Mesothelial cell of epicardium (in vitro differentiated cells): Measurements from ENCODE around the gene PAPSS1. TPM values are rescaled to one million over a fixed set of nuclear protein-coding genes. Genes with fewer than 3 reads are reported as not detected.
A peak's percentile ranks its signal among the peaks of the same experiment; 100 is the strongest.

Experiments
- DNase-seq, 2 experiments: peaks; one replicate each; pipeline ENCODE4 v3.0.0; 2021; ENCODE audit warnings: low spot score in 2 of 2; ENCODE audit not compliant: unreplicated experiment in 2 of 2
- H3K27ac Mint-ChIP-seq: 2 replicates; pipeline ENCODE4 v1.8.0; 2021; ENCODE audit warnings: mixed read lengths
- H3K27me3 Mint-ChIP-seq: 2 replicates; pipeline ENCODE4 v1.8.0; 2021; ENCODE audit warnings: low read depth, mixed read lengths
- H3K36me3 Mint-ChIP-seq: 2 replicates; pipeline ENCODE4 v1.8.0; 2021; ENCODE audit warnings: mixed read lengths
- H3K4me1 Mint-ChIP-seq: 2 replicates; pipeline ENCODE4 v1.8.0; 2021; ENCODE audit warnings: mixed read lengths
- H3K4me3 Mint-ChIP-seq: 2 replicates; pipeline ENCODE4 v1.8.0; 2021; ENCODE audit warnings: mild to moderate bottlenecking, moderate library complexity, mixed read lengths
- H3K9me3 Mint-ChIP-seq: 2 replicates; pipeline ENCODE4 v1.8.0; 2021; ENCODE audit warnings: mixed read lengths
- CTCF ChIP-seq: fragments of 200-600 bp; sonication (generic); IDR thresholded peaks from one replicate; pipeline ENCODE4 v1.5.0; 2021; ENCODE audit warnings: antibody characterized with exemption; ENCODE audit not compliant: unreplicated experiment
- total RNA-seq: library from RNA; stranded (reverse); gene quantifications from 3 replicates; pipeline ENCODE4 v1.2.1, GENCODE V29; 2021

Gene PAPSS1
- total RNA-seq, 1 donor from 2014 or later, result 76.1 TPM

GRCh38 chr4:107682306-107682705, 37.7 kb downstream of the PAPSS1 start:
- TF ChIP-seq CTCF, result no peak
- Mint-ChIP-seq H3K4me1 (no peaks in the 10 kb centered on the region), H3K27me3 (no peaks in the 10 kb centered on the region), H3K4me3 (no peak overlapping the region), H3K36me3 (peaks cover 62% of the 10 kb centered on the region), H3K27ac (no peak overlapping the region), H3K9me3 (peaks cover 12% of the 10 kb centered on the region)
- DNase-seq, result no peak

- no peak overlapping the region for H3K4me3 Mint-ChIP-seq
- no peak for TF ChIP-seq CTCF
- H3K36me3 Mint-ChIP-seq, result peaks cover 26% of the 10 kb centered on the region
- H3K4me1 Mint-ChIP-seq, result peaks cover 25% of the 10 kb centered on the region
- peaks cover 15% of the 10 kb centered on the region for H3K9me3 Mint-ChIP-seq
- H3K27me3 Mint-ChIP-seq, result no peaks in the 10 kb centered on the region
- no peak overlapping the region for H3K27ac Mint-ChIP-seq
- no peak for DNase-seq
These were observed 51.0 kb downstream of the PAPSS1 start for GRCh38 chr4:107669068-107669467.

GRCh38 chr4:107666134-107666533, 53.9 kb downstream of the PAPSS1 start:
- DNase-seq, result no peak
- Mint-ChIP-seq H3K4me3 (no peak overlapping the region), H3K27ac (peak overlapping the region; percentile 82), H3K36me3 (peaks cover 6% of the 10 kb centered on the region), H3K9me3 (no peaks in the 10 kb centered on the region), H3K4me1 (peaks cover 25% of the 10 kb centered on the region), H3K27me3 (no peaks in the 10 kb centered on the region)
- peak; percentile 34 for TF ChIP-seq CTCF

- Mint-ChIP-seq H3K36me3 (peaks cover 2% of the 10 kb centered on the region), H3K9me3 (no peaks in the 10 kb centered on the region), H3K4me1 (peaks cover 25% of the 10 kb centered on the region), H3K27me3 (no peaks in the 10 kb centered on the region), H3K4me3 (no peak overlapping the region), H3K27ac (peak overlapping the region; percentile 71)
- TF ChIP-seq CTCF, result no peak
- no peak for DNase-seq
These were observed 55.0 kb downstream of the PAPSS1 start for GRCh38 chr4:107665001-107665400.

- Mint-ChIP-seq H3K27me3 (no peaks in the 10 kb centered on the region), H3K4me3 (no peak overlapping the region), H3K9me3 (no peaks in the 10 kb centered on the region), H3K4me1 (peaks cover 7% of the 10 kb centered on the region), H3K36me3 (peaks cover 11% of the 10 kb centered on the region), H3K27ac (no peak overlapping the region)
- no peak for TF ChIP-seq CTCF
- no peak for DNase-seq
These were observed 61.4 kb downstream of the PAPSS1 start for GRCh38 chr4:107658400-107659336.
